Heart left ventricle (tissue), 16 donors: ENCODE data around the gene QKI. TPM values are rescaled to one million over a fixed set of nuclear protein-coding genes. Genes with fewer than 3 reads are reported as not detected.

Experiments
- ATAC-seq, 4 donors: fragments of 200-7000 bp; cut with Tn5 transposase; one replicate each; pipeline ENCODE4 v1.9.1; 2020 to 2022; ENCODE audit warnings: moderate library complexity in 4 of 4, mild to moderate bottlenecking in 3 of 4, moderate number of reproducible peaks in 1 of 4
- DNase-seq, 5 donors: peaks; one replicate each; pipeline ENCODE4 v3.0.0-alpha.2; 2020
- H3K27ac ChIP-seq, 12 donors: fragments of 200-600 bp; sonication (generic) in 4 of 12; one replicate each; pipeline versions ENCODE4 v1.5.0 to v1.8.0; 2016 to 2022; ENCODE audit warnings: mild to moderate bottlenecking in 2 of 12
- H3K27me3 ChIP-seq, 9 donors: fragments of 200-600 bp; sonication (generic) in 2 of 9; one replicate each; pipeline versions ENCODE4 v1.5.1 to v1.8.0; 2016 to 2022; ENCODE audit warnings: mild to moderate bottlenecking in 3 of 9
- H3K36me3 ChIP-seq, 9 donors: fragments of 200-600 bp; sonication (generic) in 2 of 9; one replicate each; pipeline versions ENCODE4 v1.5.0 to v1.8.0; 2018 to 2022; ENCODE audit warnings: mild to moderate bottlenecking in 2 of 9
- H3K4me1 ChIP-seq, 12 donors: fragments of 200-600 bp; sonication (generic) in 4 of 12; one replicate each; pipeline versions ENCODE4 v1.5.0 to v1.8.0; 2016 to 2022; ENCODE audit warnings: mild to moderate bottlenecking in 3 of 12
- H3K4me3 ChIP-seq, 12 donors: fragments of 200-600 bp; sonication (generic) in 4 of 12; one replicate each; pipeline versions ENCODE4 v1.5.0 to v1.8.0; 2017 to 2022; ENCODE audit warnings: mild to moderate bottlenecking in 9 of 12, moderate library complexity in 4 of 12
- H3K9me3 ChIP-seq, 12 donors: fragments of 200-600 bp; sonication (generic) in 4 of 12; one replicate each; pipeline versions ENCODE4 v1.5.0 to v1.8.0; 2016 to 2022; ENCODE audit warnings: mild to moderate bottlenecking in 1 of 12
- CTCF ChIP-seq, 12 donors: fragments of 200-600 bp; sonication (generic) in 4 of 12; IDR thresholded peaks; one replicate each; pipeline versions ENCODE4 v1.5.0 to v1.8.0; 2018 to 2022; ENCODE audit warnings: antibody characterized with exemption in 12 of 12, mild to moderate bottlenecking in 5 of 12
- POLR2A ChIP-seq, 2 donors: fragments of 450-650 bp; IDR thresholded peaks; one replicate each; pipeline ENCODE4 v1.6.1; 2017; ENCODE audit warnings: antibody characterized with exemption in 2 of 2, mild to moderate bottlenecking in 2 of 2, moderate library complexity in 2 of 2
- WGBS, 4 donors: extraction: QIAGEN DNeasy Blood & Tissue Kit in 2 of 4; methylation state at CpG; one replicate each; pipeline versions ENCODE4 v1.1.5 to v1.1.7; 2013 to 2018; 5-methylcytosine and 5-hydroxymethylcytosine counted together
- intact Hi-C, 10 donors: fragments of 100-400 bp; cut with DNase I; formaldehyde crosslinking; loops; one replicate each; pipeline versions ENCODE4 v1.11.1 to v1.14.2; 2022
- polyA plus RNA-seq, 2 donors: library from polyadenylated mRNA; stranded (reverse); fragments of 200-250 nt; gene quantifications; one replicate each; pipeline ENCODE4 v1.2.3, GENCODE V29; 2013
- total RNA-seq, 9 donors: library from RNA; depleted of rRNA in 2 of 9; stranded (reverse); fragments of >200 nt in 2 of 9; fragmentation: NEBNext Ultra II Directional in 3 of 9; extraction: Animal tissue kit (Norgen Biotek cat#: 25700) in 3 of 9; gene quantifications; one replicate each; pipeline versions ENCODE4 v1.1.0 to v1.2.4, GENCODE V29; 2016 to 2023
- donor health status: ischemic (EF 13 %, LVEDD 7.1; RV severe dilation, severe dysfunction).
- donor health status: healthy with polysubstance abuse.
- donor health status: DM: no; HTN: yes; CAD: no.
- donor health status: DM: no; HTN: no; CAD: no.
- donor health status: ischemic (EF 25% LVEDD 6.9; RV normal size, moderate dysfunction).
- donor health status: ischemic (EF 25% LVEDD 5.7; RV mildly dilated, moderate dysfunction).
- donor health status: healthy.
- donor health status: DM: yes; HTN: yes; CAD: no.
- donor health status: ischemic (EF 35%, LVEDD 5.7; RV mildly dilated, moderate dysfunction).
- donor health status: nonischemic (EF 11% LVEDD 7.7; RV severe dilation, severe dysfunction).
- donor health status: DM: yes; HTN: yes; CAD: no.
- donor health status: PGD.
- donor health status: ischemic (EF 29% LVEDD 5.4; RV normal size, mild dysfunction).
- donor health status: nonischemic (EF 23%, LVEDD 6.1; RV moderate dilation, normal function).

QKI gene
- total and polyA plus RNA-seq, 11 donors, result 80.2 to 607 (median 474) TPM

DNA sequence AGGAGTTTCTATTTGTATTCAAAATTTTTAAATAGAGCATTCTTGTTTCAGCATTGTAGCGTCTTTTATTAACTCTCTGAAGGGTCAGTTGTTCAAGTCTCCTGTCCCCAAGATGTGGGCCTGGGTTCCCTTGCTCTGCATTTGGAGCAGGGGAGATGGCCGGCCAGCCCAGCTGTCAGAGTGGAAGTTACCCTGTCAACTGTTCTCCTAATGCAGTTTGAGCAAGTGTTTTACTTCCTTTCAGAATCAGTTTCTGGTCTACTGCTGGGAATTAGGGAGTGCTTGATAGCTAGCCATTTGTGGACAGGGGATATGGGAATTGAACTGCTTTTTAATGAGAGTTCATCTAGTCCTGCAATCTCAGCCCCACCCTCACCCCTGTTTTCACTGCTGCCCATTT lies 116.6 kb downstream of the QKI start:
- peaks cover 23 to 98% (median 89%) of the 10 kb centered on the region in 12 donors for H3K4me1 ChIP-seq
- peak overlapping the region in 1 of 12 donors; percentile 10 for H3K4me3 ChIP-seq
- intact Hi-C loops, result no loop called here
- TF ChIP-seq POLR2A (IDR thresholded peaks at IDR 0.05) (no peak), CTCF (IDR thresholded peaks at IDR 0.05) (no peak)
- peaks cover 0 to 14% (median 1%) of the 10 kb centered on the region in 9 donors for H3K36me3 ChIP-seq
- WGBS, 4 donors, result 11 to 29% (median 20%) methylated on average over 2 of the region's 2 CpGs
- ATAC-seq (peak in 3 of 4 donors; percentile 25 to 31 (median 29)), DNase-seq (no peak)
- no peaks in the 10 kb centered on the region for H3K9me3 ChIP-seq
- no peaks in the 10 kb centered on the region for H3K27me3 ChIP-seq
- H3K27ac ChIP-seq, result peak overlapping the region in 7 of 12 donors; percentile 4 to 39 (median 21)

DNA sequence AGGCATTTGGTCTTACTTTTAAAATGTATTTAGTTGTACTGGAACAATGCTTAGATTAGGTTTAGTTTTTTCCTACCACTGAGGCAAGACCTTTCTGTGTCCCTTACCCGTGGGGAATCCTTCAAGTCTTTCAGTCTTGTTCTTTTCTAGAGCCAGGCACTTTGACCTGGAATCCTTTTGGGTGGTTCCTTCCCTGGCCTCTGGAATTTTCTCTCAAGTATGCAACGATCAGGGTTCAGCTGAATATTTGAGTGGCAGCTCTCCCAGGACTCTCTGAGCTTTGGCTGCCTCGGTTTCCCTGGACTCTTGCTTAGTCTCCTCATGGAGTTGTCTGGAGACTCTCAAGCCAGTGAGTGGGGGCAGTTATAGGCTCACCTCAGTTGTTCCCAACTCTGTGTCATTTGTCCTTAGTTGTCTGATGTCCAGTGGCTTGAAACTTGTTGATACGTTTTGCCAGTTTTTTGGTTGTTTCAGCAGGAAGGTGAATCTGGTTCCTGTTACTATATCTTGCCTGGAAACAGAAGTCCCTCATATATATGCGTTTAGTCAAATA lies 118.1 kb downstream of the QKI start:
- peaks cover 0 to 27% (median 16%) of the 10 kb centered on the region in 9 donors for H3K36me3 ChIP-seq

DNA sequence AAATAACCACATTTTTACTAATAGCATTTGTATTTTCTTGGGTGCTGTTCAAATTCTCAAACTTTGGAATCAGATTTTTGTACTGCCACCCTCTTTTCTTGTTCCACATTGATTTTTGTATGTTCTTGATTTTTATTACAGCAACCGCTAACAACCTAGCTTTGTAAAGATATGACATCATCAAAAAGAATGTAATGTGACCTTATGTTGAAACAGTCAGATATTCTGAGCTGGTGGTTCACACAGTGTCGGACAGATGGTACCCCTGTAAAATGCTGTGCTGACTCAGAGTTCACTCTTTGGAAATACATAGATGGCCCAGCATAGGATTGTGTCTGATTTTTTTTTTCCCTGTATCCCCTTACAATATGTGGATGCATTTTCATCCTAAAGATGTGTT lies 118.9 kb downstream of the QKI start:
- no peaks in the 10 kb centered on the region for H3K27me3 ChIP-seq
- H3K4me3 ChIP-seq, result no peak overlapping the region
- H3K36me3 ChIP-seq, result peaks cover 0 to 31% (median 17%) of the 10 kb centered on the region in 9 donors
- peak; percentile 48 to 69 (median 64) for ATAC-seq
- intact Hi-C loops, result no loop called here
- no peaks in the 10 kb centered on the region for H3K9me3 ChIP-seq
- TF ChIP-seq POLR2A (IDR thresholded peaks at IDR 0.05) (no peak), CTCF (IDR thresholded peaks at IDR 0.05) (no peak)
- WGBS, 4 donors, result 27 to 42% (median 29%) methylated on average over 2 of the region's 2 CpGs
- peak overlapping the region in 9 of 12 donors; percentile 0 to 63 (median 32) for H3K27ac ChIP-seq
- H3K4me1 ChIP-seq, result peaks cover 13 to 93% (median 82%) of the 10 kb centered on the region in 12 donors
- no peak for DNase-seq

More for the DNA sequence above, 118.1 kb downstream of the QKI start:
- Histone ChIP-seq H3K27ac (peak overlapping the region in 11 of 12 donors; percentile 5 to 63 (median 39)), H3K4me1 (peaks cover 20 to 95% (median 84%) of the 10 kb centered on the region in 12 donors), H3K9me3 (no peaks in the 10 kb centered on the region), H3K27me3 (no peaks in the 10 kb centered on the region), H3K4me3 (peak overlapping the region in 2 of 12 donors; percentile 0 to 1)
- WGBS, 4 donors, result 17 to 32% (median 23%) methylated on average over 5 of the region's 5 CpGs
- DNase-seq, result no peak
- peak in 3 of 4 donors; percentile 24 to 39 (median 30) for ATAC-seq
- intact Hi-C loops, result no loop called here
- TF ChIP-seq CTCF (IDR thresholded peaks at IDR 0.05) (no peak), POLR2A (IDR thresholded peaks at IDR 0.05) (no peak)

GRCh38 chr6:163536770-163537169 lies 122.3 kb downstream of the QKI start:
- Histone ChIP-seq H3K9me3 (no peaks in the 10 kb centered on the region), H3K36me3 (peaks cover 0 to 33% (median 17%) of the 10 kb centered on the region in 9 donors), H3K27ac (peak overlapping the region in 2 of 12 donors; percentile 2 to 7), H3K4me1 (peaks cover 4 to 93% (median 77%) of the 10 kb centered on the region in 12 donors), H3K4me3 (no peak overlapping the region), H3K27me3 (no peaks in the 10 kb centered on the region)
- intact Hi-C loops, result no loop called here
- TF ChIP-seq POLR2A (IDR thresholded peaks at IDR 0.05), result no peak
- TF ChIP-seq CTCF (IDR thresholded peaks at IDR 0.05), result no peak
- ATAC-seq (no peak), DNase-seq (no peak)
- WGBS, 4 donors, result 85 to 89% (median 88%) methylated on average over 3 of the region's 3 CpGs
